Calu3 (cell line): ENCODE data around the gene AGAP4. TPM values are rescaled to one million over a fixed set of nuclear protein-coding genes. Genes with fewer than 3 reads are reported as not detected.
"Not testable (repeated sequence)": the region's sequence is repeated elsewhere in the genome, so short reads cannot be mapped to it uniquely, and the experiment has no call there.

Source experiments
- BruUV-seq: library from RNA; stranded (reverse); fragments of 400-500 nt; replicated peaks from 2 replicates; lab custom pipeline; 2021; lab: Mats Ljungman, UMichigan
- CTCF ChIA-PET: fragments of 300-600 bp; sonication (Branson Sonifier 250); formaldehyde crosslinking; loops from one replicate; lab custom pipeline; 2022; ENCODE audit warnings: antibody characterized with exemption; lab: Charles Lee
- DNase-seq: peaks from one replicate; pipeline ENCODE4 v3.0.0; 2022
- H3K27ac Mint-ChIP-seq: one replicate; pipeline ENCODE4 v1.8.0; 2022; ENCODE audit warnings: mixed read lengths; ENCODE audit not compliant: unreplicated experiment
- H3K27me3 Mint-ChIP-seq: one replicate; pipeline ENCODE4 v1.8.0; 2022; ENCODE audit warnings: mixed read lengths; ENCODE audit not compliant: unreplicated experiment
- H3K36me3 Mint-ChIP-seq: one replicate; pipeline ENCODE4 v1.8.0; 2022; ENCODE audit warnings: mild to moderate bottlenecking, moderate library complexity, mixed read lengths; ENCODE audit not compliant: insufficient read depth, unreplicated experiment
- H3K4me1 Mint-ChIP-seq: one replicate; pipeline ENCODE4 v1.8.0; 2022; ENCODE audit warnings: mild to moderate bottlenecking, low read depth, mixed read lengths; ENCODE audit not compliant: unreplicated experiment
- H3K4me3 Mint-ChIP-seq: one replicate; pipeline ENCODE4 v1.8.0; 2022; ENCODE audit warnings: mild to moderate bottlenecking, low read depth, moderate library complexity, mixed read lengths; ENCODE audit not compliant: unreplicated experiment
- H3K9me3 Mint-ChIP-seq: one replicate; pipeline ENCODE4 v1.8.0; 2022; ENCODE audit warnings: low read depth, mixed read lengths; ENCODE audit not compliant: unreplicated experiment
- CTCF ChIP-seq: fragments of 200-600 bp; IDR thresholded peaks from one replicate; pipeline ENCODE4 v1.8.0; 2022; ENCODE audit warnings: antibody characterized with exemption; ENCODE audit not compliant: unreplicated experiment
- intact Hi-C: fragments of 100-400 bp; cut with micrococcal nuclease; formaldehyde crosslinking; loops from one replicate; pipeline ENCODE4 v1.10.0; 2022; ENCODE audit not compliant: unreplicated experiment
- total RNA-seq: library from RNA; stranded (reverse); gene quantifications from 2 replicates; pipeline ENCODE4 v1.2.3, GENCODE V29; 2022

AGAP4 gene
- total RNA-seq, 1 experiment from 2014 or later: 31.4 TPM

GRCh38 chr10:45811075-45811474 is 36.2 kb downstream of the AGAP4 start:
- Mint-ChIP-seq H3K4me1 (no peaks in the 10 kb centered on the region), H3K27ac (no peak overlapping the region), H3K27me3 (peaks cover 28% of the 10 kb centered on the region), H3K9me3 (no peaks in the 10 kb centered on the region), H3K36me3 (no peaks in the 10 kb centered on the region), H3K4me3 (no peak overlapping the region)
- DNase-seq: no peak
- no TSS peak for BruUV-seq
- intact Hi-C loops: no loop called here
- CTCF ChIA-PET: no interaction called here
- TF ChIP-seq CTCF: no peak

- no TSS peak for BruUV-seq
- H3K9me3 Mint-ChIP-seq: no peaks in the 10 kb centered on the region
- CTCF ChIA-PET: no interaction called here
- no peaks in the 10 kb centered on the region for H3K36me3 Mint-ChIP-seq
- no peaks in the 10 kb centered on the region for H3K4me1 Mint-ChIP-seq
- TF ChIP-seq CTCF: no peak
- H3K27me3 Mint-ChIP-seq: peaks cover 32% of the 10 kb centered on the region
- no peak overlapping the region for H3K27ac Mint-ChIP-seq
- H3K4me3 Mint-ChIP-seq: no peak overlapping the region
- intact Hi-C loops: no loop called here
- DNase-seq: no peak
Measured at GRCh38 chr10:45809837-45810236, 37.5 kb downstream of the AGAP4 start.

GRCh38 chr10:45804996-45805395 is 42.3 kb downstream of the AGAP4 start:
- intact Hi-C loops, CTCF ChIA-PET, H3K36me3 Mint-ChIP-seq, H3K4me3 Mint-ChIP-seq, H3K27ac Mint-ChIP-seq, H3K9me3 Mint-ChIP-seq, DNase-seq, H3K4me1 Mint-ChIP-seq, BruUV-seq: not testable (repeated sequence)
- H3K27me3 Mint-ChIP-seq: peaks cover 51% of the 10 kb centered on the region

GRCh38 chr10:45803060-45804010 is 44.0 kb downstream of the AGAP4 start:
- BruUV-seq, H3K4me3 Mint-ChIP-seq, CTCF ChIA-PET, H3K9me3 Mint-ChIP-seq, H3K27ac Mint-ChIP-seq, H3K36me3 Mint-ChIP-seq, intact Hi-C loops, H3K4me1 Mint-ChIP-seq: not testable (repeated sequence)
- DNase-seq: peak; percentile 68
- peaks cover 56% of the 10 kb centered on the region for H3K27me3 Mint-ChIP-seq

GRCh38 chr10:45794761-45795160 is 52.5 kb downstream of the AGAP4 start:
- H3K4me1 Mint-ChIP-seq, H3K4me3 Mint-ChIP-seq, BruUV-seq, intact Hi-C loops, H3K9me3 Mint-ChIP-seq, H3K27ac Mint-ChIP-seq, DNase-seq, H3K36me3 Mint-ChIP-seq, CTCF ChIA-PET: not testable (repeated sequence)
- peaks cover 23% of the 10 kb centered on the region for H3K27me3 Mint-ChIP-seq

- H3K4me3 Mint-ChIP-seq, H3K27me3 Mint-ChIP-seq, BruUV-seq, H3K9me3 Mint-ChIP-seq, H3K27ac Mint-ChIP-seq, CTCF ChIA-PET, DNase-seq, H3K4me1 Mint-ChIP-seq, intact Hi-C loops: not testable (repeated sequence)
- H3K36me3 Mint-ChIP-seq: peaks cover 11% of the 10 kb centered on the region
Measured at GRCh38 chr10:45790694-45791426, 56.4 kb downstream of the AGAP4 start.

- BruUV-seq, intact Hi-C loops, H3K9me3 Mint-ChIP-seq, H3K4me1 Mint-ChIP-seq, H3K27ac Mint-ChIP-seq, H3K4me3 Mint-ChIP-seq, H3K27me3 Mint-ChIP-seq, CTCF ChIA-PET, DNase-seq: not testable (repeated sequence)
- H3K36me3 Mint-ChIP-seq: peaks cover 10% of the 10 kb centered on the region
Measured at GRCh38 chr10:45789991-45790390, 57.3 kb downstream of the AGAP4 start.

- H3K27me3 Mint-ChIP-seq, CTCF ChIA-PET, H3K9me3 Mint-ChIP-seq, DNase-seq, H3K4me3 Mint-ChIP-seq, H3K4me1 Mint-ChIP-seq, intact Hi-C loops, BruUV-seq, H3K27ac Mint-ChIP-seq, H3K36me3 Mint-ChIP-seq: not testable (repeated sequence)
Measured at GRCh38 chr10:45787212-45787741, 60.0 kb downstream of the AGAP4 start.
